Epithelial cell of proximal tubule (primary cell): ENCODE data around the gene BST1. TPM values are rescaled to one million over a fixed set of nuclear protein-coding genes. Genes with fewer than 3 reads are reported as not detected.

Experiments used
- total RNA-seq: library from RNA; depleted of rRNA; stranded (reverse); fragments of >200 nt; gene quantifications from 2 replicates; pipeline ENCODE4 v1.2.3, GENCODE V29; 2015

Gene BST1
- total RNA-seq, 1 donor from 2014 or later, result 13.0 TPM

Other genes starting within 250 kb of the BST1 start
- 15.2 and 15.8 TPM in 2 replicates for gene CC2D2A, start 233.2 kb upstream of the BST1 start, total RNA-seq
- gene FBXL5, start 47.7 kb upstream of the BST1 start, total RNA-seq, result 64.1 and 117 TPM in 2 replicates
- 28.5 and 37.5 TPM in 2 replicates for gene FAM200B, start 21.2 kb upstream of the BST1 start, total RNA-seq
- not detected in 2 replicates for gene CD38, start 75.3 kb downstream of the BST1 start, total RNA-seq
- gene FGFBP1, start 235.7 kb downstream of the BST1 start, total RNA-seq, result 18.8 and 36.8 TPM in 2 replicates